HepG2 (cell line): ENCODE data around the gene MIF. TPM values are rescaled to one million over a fixed set of nuclear protein-coding genes. Genes with fewer than 3 reads are reported as not detected.
A peak's percentile ranks its signal among the peaks of the same experiment; 100 is the strongest.

Experiments used
- ARID3A ChIP-seq: IDR thresholded peaks from 2 replicates; pipeline ENCODE4 v1.6.1; 2012; ENCODE audit warnings: low read depth, low read length, improper control_type of control experiment
- HMGXB4 ChIP-seq, 2 experiments: sonication (generic) in 1 of 2; formaldehyde crosslinking in 1 of 2; IDR thresholded peaks; 2 replicates each; pipeline versions ENCODE4 v1.4.0 to v1.6.1; 2018 to 2020; ENCODE audit warnings: missing genetic modification reagents in 2 of 2, borderline replicate concordance in 1 of 2, low read depth in 1 of 2, mild to moderate bottlenecking in 1 of 2, missing biosample characterization in 1 of 2
- IRX3 ChIP-seq: sonication (generic); formaldehyde crosslinking; IDR thresholded peaks from 2 replicates; pipeline ENCODE4 v1.8.1; 2023; ENCODE audit warnings: mild to moderate bottlenecking, low read depth, missing genetic modification reagents, borderline replicate concordance
- JDP2 ChIP-seq: sonication (generic); formaldehyde crosslinking; IDR thresholded peaks from 2 replicates; pipeline ENCODE4 v1.8.1; 2022; ENCODE audit warnings: missing genetic modification reagents, borderline replicate concordance
- MLXIP ChIP-seq: sonication (generic); formaldehyde crosslinking; IDR thresholded peaks from 2 replicates; pipeline ENCODE4 v1.9.0; 2021; ENCODE audit warnings: missing genetic modification reagents, borderline replicate concordance
- MXD3 ChIP-seq: IDR thresholded peaks from 2 replicates; pipeline ENCODE4 v1.6.1; 2016; ENCODE audit warnings: mild to moderate bottlenecking, missing biosample characterization, missing genetic modification reagents
- NCOR1 ChIP-seq: fragments of 200-600 bp; sonication (generic); IDR thresholded peaks from 2 replicates; pipeline ENCODE4 v1.7.0; 2017; ENCODE audit warnings: antibody characterized with exemption, low read length, borderline replicate concordance
- PHF8 ChIP-seq: sonication (generic); formaldehyde crosslinking; IDR thresholded peaks from 2 replicates; pipeline ENCODE4 v1.5.0; 2020; ENCODE audit warnings: missing genetic modification reagents
- RAD51 ChIP-seq: fragments of 450-650 bp; IDR thresholded peaks from 2 replicates; pipeline ENCODE4 v1.6.1; 2016; ENCODE audit warnings: borderline replicate concordance
- RBM39 ChIP-seq: fragments of 200-400 bp; formaldehyde crosslinking; IDR thresholded peaks from one replicate; pipeline ENCODE4 v1.6.1; 2018; ENCODE audit warnings: antibody characterized with exemption, mild to moderate bottlenecking, low read depth, low read length; ENCODE audit not compliant: poor library complexity, severe bottlenecking
- SRY ChIP-seq: sonication (generic); formaldehyde crosslinking; IDR thresholded peaks from 2 replicates; pipeline ENCODE4 v1.8.0; 2022; ENCODE audit warnings: mild to moderate bottlenecking, missing genetic modification reagents
- ZFP36 ChIP-seq: fragments of 150-350 bp; IDR thresholded peaks from 2 replicates; pipeline ENCODE4 v1.6.1; 2018; ENCODE audit warnings: borderline replicate concordance, low read length, low read depth; ENCODE audit not compliant: partially characterized antibody
- ZIK1 ChIP-seq: sonication (generic); formaldehyde crosslinking; IDR thresholded peaks from 2 replicates; pipeline ENCODE4 v1.5.0; 2020; ENCODE audit warnings: mild to moderate bottlenecking, low read depth, missing genetic modification reagents, borderline replicate concordance
- ZNF451 ChIP-seq: sonication (generic); formaldehyde crosslinking; IDR thresholded peaks from 2 replicates; pipeline ENCODE4 v1.5.0; 2020; ENCODE audit warnings: mild to moderate bottlenecking, missing genetic modification reagents
- ZNF564 ChIP-seq: sonication (generic); formaldehyde crosslinking; IDR thresholded peaks from 2 replicates; pipeline ENCODE4 v1.8.1; 2023; ENCODE audit warnings: mild to moderate bottlenecking, missing genetic modification reagents
- ZNF629 ChIP-seq: sonication (generic); formaldehyde crosslinking; conservative IDR thresholded peaks from 2 replicates; pipeline ENCODE4 v1.5.0; 2020; ENCODE audit warnings: missing genetic modification reagents
- ZNF670 ChIP-seq: sonication (generic); formaldehyde crosslinking; IDR thresholded peaks from 2 replicates; pipeline ENCODE4 v1.8.0; 2022; ENCODE audit warnings: mild to moderate bottlenecking, missing genetic modification reagents, borderline replicate concordance
- ZNF800 ChIP-seq: sonication (generic); formaldehyde crosslinking; IDR thresholded peaks from 2 replicates; pipeline ENCODE4 v1.4.0; 2020; ENCODE audit warnings: missing genetic modification reagents
- polyA plus RNA-seq, 8 experiments: library from polyadenylated mRNA; depleted of rRNA in 3 of 8; stranded (reverse) in 7 of 8; unstranded in 1 of 8; fragments of >200 nt; fragmentation: Illumina TruSeq in 4 of 8; extraction: Trizol in 4 of 8; gene quantifications; 2 replicates each; pipeline versions ENCODE4 v1.2.1 to v1.2.3, GENCODE V29; 2011 to 2016; ENCODE audit warnings: low read depth in 4 of 8, missing spikeins in 1 of 8, mixed read lengths in 1 of 8; ENCODE audit not compliant: insufficient read depth in 1 of 8
- total RNA-seq, 5 experiments: library from RNA; depleted of rRNA; stranded (reverse); fragments of >200 nt; fragmentation: Illumina TruSeq; extraction: Trizol; gene quantifications; 2 replicates each; pipeline ENCODE4 v1.2.3, GENCODE V29; 2016; ENCODE audit warnings: low read depth in 1 of 5

Gene MIF
- total and polyA plus RNA-seq, 2 of the 13 experiments (the other 11 are each of a cell fraction or from before 2014, with no cell fraction given): 634 to 675 TPM

- TF ChIP-seq ZNF629 (no peak), ZNF564 (CRISPR knock-in tag) (peak; percentile 21), ARID3A (no peak), SRY (CRISPR knock-in tag) (peak; percentile 91), RAD51 (no peak), ZIK1 (CRISPR knock-in tag) (peak; percentile 90; the same call in 1 of the 2 replicates), MLXIP (CRISPR knock-in tag) (no peak), HMGXB4 (CRISPR knock-in tag; IDR thresholded peaks at IDR 0.05; ENCODE audit: borderline replicate concordance in 1 of 2, low read depth in 1 of 2) (peak; percentile 49 to 85; a peak in 3 of 4 replicates), ZNF451 (CRISPR knock-in tag) (peak; percentile 92), PHF8 (CRISPR knock-in tag) (peak; percentile 72), ZNF800 (CRISPR knock-in tag) (peak; percentile 33; the same call in 1 of the 2 replicates), JDP2 (CRISPR knock-in tag) (peak; percentile 27; the same call in 1 of the 2 replicates), RBM39 (peak; percentile 64), NCOR1 (no peak; the same call in 1 of the 2 replicates), ZNF670 (CRISPR knock-in tag) (peak; percentile 86), IRX3 (peak; percentile 56; the same call in 1 of the 2 replicates), MXD3 (CRISPR knock-in tag) (peak; percentile 25), ZFP36 (no peak)
These were observed at the start of gene MIF (continued) for GRCh38 chr22:23893945-23894709.
